Hepatocyte (in vitro differentiated cells): ENCODE results near the gene HIPK3. TPM values are rescaled to one million over a fixed set of nuclear protein-coding genes. Genes with fewer than 3 reads are reported as not detected.
"Not testable (repeated sequence)": the region's sequence is repeated elsewhere in the genome, so short reads cannot be mapped to it uniquely, and the experiment has no call there.

Source experiments
- DNase-seq: peaks from one replicate; pipeline ENCODE4 v3.0.0-alpha.2; 2016; ENCODE audit warnings: low spot score
- H2AFZ ChIP-seq: fragments of 200-600 bp; sonication (generic); 2 replicates; pipeline ENCODE4 v1.6.0; 2016; ENCODE audit warnings: antibody characterized with exemption, mild to moderate bottlenecking
- H3K27ac ChIP-seq: fragments of 200-600 bp; sonication (generic); 2 replicates; pipeline ENCODE4 v1.5.1; 2016; ENCODE audit warnings: mild to moderate bottlenecking
- H3K27me3 ChIP-seq: fragments of 200-600 bp; sonication (generic); 2 replicates; pipeline ENCODE4 v1.6.1; 2016
- H3K36me3 ChIP-seq: fragments of 200-600 bp; sonication (generic); replicated peaks from 2 replicates; pipeline ENCODE4 v1.5.1; 2016; ENCODE audit warnings: low read depth; ENCODE audit not compliant: insufficient read depth
- H3K4me1 ChIP-seq: fragments of 200-600 bp; sonication (generic); 2 replicates; pipeline ENCODE4 v1.5.1; 2016; ENCODE audit warnings: mild to moderate bottlenecking, moderate library complexity; ENCODE audit not compliant: insufficient read depth
- H3K4me2 ChIP-seq: fragments of 200-600 bp; sonication (generic); 2 replicates; pipeline ENCODE4 v1.6.0; 2016
- H3K4me3 ChIP-seq: fragments of 200-600 bp; sonication (generic); 2 replicates; pipeline ENCODE4 v1.5.1; 2016; ENCODE audit warnings: mild to moderate bottlenecking
- H3K79me2 ChIP-seq: fragments of 200-600 bp; sonication (generic); 2 replicates; pipeline ENCODE4 v1.6.0; 2017; ENCODE audit warnings: mild to moderate bottlenecking
- H3K9me2 ChIP-seq: fragments of 200-600 bp; sonication (generic); replicated peaks from 2 replicates; pipeline ENCODE4 v1.6.0; 2017; ENCODE audit warnings: mild to moderate bottlenecking; ENCODE audit not compliant: insufficient read depth
- H3K9me3 ChIP-seq: fragments of 200-600 bp; sonication (generic); 2 replicates; pipeline ENCODE4 v1.5.1; 2016; ENCODE audit warnings: low read depth, mild to moderate bottlenecking
- H4K20me1 ChIP-seq: fragments of 200-600 bp; sonication (generic); 2 replicates; pipeline ENCODE4 v1.6.0; 2016; ENCODE audit warnings: mild to moderate bottlenecking; ENCODE audit not compliant: insufficient read depth, poor library complexity, severe bottlenecking
- CTCF ChIP-seq: fragments of 200-600 bp; sonication (generic); IDR thresholded peaks from 2 replicates; pipeline ENCODE4 v1.5.1; 2016; ENCODE audit warnings: antibody characterized with exemption, mild to moderate bottlenecking; ENCODE audit not compliant: poor library complexity
- EZH2 ChIP-seq: fragments of 200-600 bp; sonication (generic); IDR thresholded peaks from 2 replicates; pipeline ENCODE4 v1.6.1; 2016; ENCODE audit warnings: antibody characterized with exemption, mild to moderate bottlenecking, borderline replicate concordance
- EZH2phosphoT487 ChIP-seq: fragments of 200-600 bp; sonication (generic); IDR thresholded peaks from one replicate; pipeline ENCODE4 v1.6.1; 2018; ENCODE audit warnings: antibody characterized with exemption, mild to moderate bottlenecking, low read depth, moderate library complexity; ENCODE audit not compliant: unreplicated experiment, severe bottlenecking
- WGBS: methylation state at CpG from one replicate; pipeline ENCODE4 v1.1.6; 2016; ENCODE audit warnings: low lambda C conversion rate; ENCODE audit errors: missing lambda C conversion rate; 5-methylcytosine and 5-hydroxymethylcytosine counted together
- polyA plus RNA-seq: library from polyadenylated mRNA; unstranded; fragments of >200 nt; fragmentation: Nextera tagmentation; extraction: Ambion mirVana; gene quantifications from 2 replicates; pipeline ENCODE4 v1.2.1, GENCODE V29; 2016
- total RNA-seq: library from RNA; depleted of rRNA; stranded (reverse); fragments of >200 nt; gene quantifications from 2 replicates; pipeline ENCODE4 v1.2.3, GENCODE V29; 2014

The HIPK3 gene
- total and polyA plus RNA-seq, 2 experiments from 2014 or later, result 25.0 to 123 TPM

DNA sequence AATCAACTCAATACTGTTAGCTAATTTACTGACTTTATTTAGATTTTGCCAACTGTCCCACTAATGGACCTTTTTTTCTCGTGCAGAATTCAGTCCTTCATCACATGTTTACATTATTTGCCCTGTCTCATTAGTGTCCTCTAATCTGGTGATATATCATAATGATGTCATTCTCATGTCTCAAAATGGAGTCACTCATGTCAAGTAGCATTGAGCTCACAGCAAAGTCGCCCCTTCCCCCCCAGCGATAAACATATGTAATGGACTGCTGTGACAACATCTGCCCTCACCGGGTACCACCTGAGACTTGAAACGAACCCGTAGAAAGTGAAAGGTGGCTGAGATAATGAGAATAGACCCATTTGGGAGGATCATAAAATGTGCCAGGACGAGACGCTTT, 37.6 kb downstream of the HIPK3 start:
- Histone ChIP-seq H3K27ac (no peak overlapping the region), H3K9me3 (no peaks in the 10 kb centered on the region), H3K79me2 (peaks cover 100% of the 10 kb centered on the region), H3K4me2 (no peak overlapping the region), H3K27me3 (no peaks in the 10 kb centered on the region), H4K20me1 (peaks cover 62% of the 10 kb centered on the region), H3K36me3 (no peaks in the 10 kb centered on the region), H2AFZ (no peak overlapping the region), H3K9me2 (no peaks in the 10 kb centered on the region), H3K4me1 (peaks cover 10% of the 10 kb centered on the region), H3K4me3 (no peak overlapping the region)
- 97% methylated on average over 8 of the region's 8 CpGs for WGBS
- TF ChIP-seq EZH2, result no peak
- TF ChIP-seq CTCF, result no peak
- TF ChIP-seq EZH2phosphoT487, result no peak
- no peak for DNase-seq

DNA sequence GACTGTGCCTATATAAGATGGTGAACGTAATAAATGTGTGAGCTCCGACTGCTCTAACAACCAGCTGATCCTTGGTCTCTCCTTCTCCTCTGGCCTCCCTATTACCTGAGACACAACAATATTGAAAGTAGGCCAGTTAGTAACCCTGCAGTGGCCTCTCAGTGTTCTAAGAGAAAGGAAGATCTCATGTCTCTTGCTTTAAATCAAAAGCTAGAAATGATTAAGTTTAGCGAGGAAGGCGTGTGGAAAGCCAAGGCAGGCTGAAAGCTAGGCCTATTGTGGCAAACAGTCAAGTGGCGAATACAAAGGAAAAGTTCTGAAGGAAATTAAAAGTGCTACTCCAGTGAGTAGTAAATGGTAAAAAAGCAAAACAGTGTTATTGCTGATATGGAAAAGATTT, 39.5 kb downstream of the HIPK3 start:
- Histone ChIP-seq H3K27ac (no peak overlapping the region), H3K36me3 (no peaks in the 10 kb centered on the region), H3K4me1 (peaks cover under 1% of the 10 kb centered on the region), H2AFZ (no peak overlapping the region), H3K4me2 (no peak overlapping the region), H3K4me3 (no peak overlapping the region), H3K79me2 (peaks cover 100% of the 10 kb centered on the region), H4K20me1 (peaks cover 62% of the 10 kb centered on the region), H3K27me3 (no peaks in the 10 kb centered on the region), H3K9me3 (no peaks in the 10 kb centered on the region), H3K9me2 (no peaks in the 10 kb centered on the region)
- 97% methylated on average over 5 of the region's 5 CpGs for WGBS
- no peak for TF ChIP-seq CTCF
- no peak for TF ChIP-seq EZH2
- TF ChIP-seq EZH2phosphoT487, result no peak
- DNase-seq, result no peak

DNA sequence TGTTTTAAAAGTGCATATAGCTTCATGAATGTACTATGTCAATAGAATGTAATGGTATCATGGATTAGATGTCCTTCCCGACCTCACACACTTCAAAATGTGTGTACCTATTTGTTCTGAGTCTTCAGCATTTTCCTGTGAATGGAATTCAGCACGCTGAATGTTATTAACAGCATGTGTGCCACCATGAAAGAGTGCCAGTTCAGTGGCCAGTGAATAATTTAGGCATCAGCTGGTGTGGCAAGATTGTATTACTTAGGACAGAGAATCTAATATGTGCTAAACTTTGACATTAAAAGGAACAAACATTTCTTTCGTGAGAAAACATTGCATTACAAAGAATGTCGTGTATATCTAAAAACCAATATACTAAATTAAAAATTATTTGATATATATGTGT, 46.4 kb downstream of the HIPK3 start:
- 95% methylated on average over 4 of the region's 4 CpGs for WGBS
- H3K36me3 ChIP-seq, result no peaks in the 10 kb centered on the region
- DNase-seq, result no peak
- no peaks in the 10 kb centered on the region for H3K27me3 ChIP-seq
- H2AFZ ChIP-seq, result no peak overlapping the region
- no peak overlapping the region for H3K4me3 ChIP-seq
- TF ChIP-seq CTCF (no peak), EZH2 (no peak), EZH2phosphoT487 (no peak)
- H3K9me3 ChIP-seq, result no peaks in the 10 kb centered on the region
- no peaks in the 10 kb centered on the region for H3K4me1 ChIP-seq
- H3K4me2 ChIP-seq, result no peak overlapping the region
- H4K20me1 ChIP-seq, result peaks cover 73% of the 10 kb centered on the region
- no peaks in the 10 kb centered on the region for H3K9me2 ChIP-seq
- no peak overlapping the region for H3K27ac ChIP-seq
- H3K79me2 ChIP-seq, result peaks cover 100% of the 10 kb centered on the region

DNA sequence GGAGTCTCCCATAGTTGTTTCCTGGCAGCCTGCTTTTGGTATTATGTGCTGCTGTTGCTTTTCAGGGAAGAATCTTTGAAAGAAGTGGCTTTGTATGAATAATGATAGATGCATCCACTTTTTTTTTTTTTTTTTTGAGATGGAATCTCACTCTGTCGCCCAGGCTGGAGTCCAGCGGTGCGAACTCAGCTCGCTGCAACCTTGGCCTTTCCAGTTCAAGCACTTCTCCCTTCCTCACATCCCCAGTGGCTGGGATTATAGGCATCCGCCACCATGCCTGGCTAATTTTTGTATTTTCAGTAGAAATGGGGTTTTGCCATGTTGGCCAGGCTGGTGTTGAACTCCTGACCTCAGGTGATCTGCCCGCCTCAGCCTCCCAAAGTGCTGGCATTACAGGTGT, 49.6 kb downstream of the HIPK3 start:
- H2AFZ ChIP-seq, H3K9me2 ChIP-seq, H3K27me3 ChIP-seq, DNase-seq, H3K4me1 ChIP-seq, H3K27ac ChIP-seq, H3K4me3 ChIP-seq, H3K9me3 ChIP-seq, H3K4me2 ChIP-seq, H3K36me3 ChIP-seq: not testable (repeated sequence)
- H4K20me1 ChIP-seq, result peaks cover 67% of the 10 kb centered on the region
- WGBS, result 96% methylated on average over 6 of the region's 6 CpGs
- H3K79me2 ChIP-seq, result peaks cover 100% of the 10 kb centered on the region
